ENCODE measurements around the gene TSPO2.
"Not testable (repeated sequence)": the region's sequence is repeated elsewhere in the genome, so short reads cannot be mapped to it uniquely, and the experiment has no call there.

The TSPO2 gene

DNA sequence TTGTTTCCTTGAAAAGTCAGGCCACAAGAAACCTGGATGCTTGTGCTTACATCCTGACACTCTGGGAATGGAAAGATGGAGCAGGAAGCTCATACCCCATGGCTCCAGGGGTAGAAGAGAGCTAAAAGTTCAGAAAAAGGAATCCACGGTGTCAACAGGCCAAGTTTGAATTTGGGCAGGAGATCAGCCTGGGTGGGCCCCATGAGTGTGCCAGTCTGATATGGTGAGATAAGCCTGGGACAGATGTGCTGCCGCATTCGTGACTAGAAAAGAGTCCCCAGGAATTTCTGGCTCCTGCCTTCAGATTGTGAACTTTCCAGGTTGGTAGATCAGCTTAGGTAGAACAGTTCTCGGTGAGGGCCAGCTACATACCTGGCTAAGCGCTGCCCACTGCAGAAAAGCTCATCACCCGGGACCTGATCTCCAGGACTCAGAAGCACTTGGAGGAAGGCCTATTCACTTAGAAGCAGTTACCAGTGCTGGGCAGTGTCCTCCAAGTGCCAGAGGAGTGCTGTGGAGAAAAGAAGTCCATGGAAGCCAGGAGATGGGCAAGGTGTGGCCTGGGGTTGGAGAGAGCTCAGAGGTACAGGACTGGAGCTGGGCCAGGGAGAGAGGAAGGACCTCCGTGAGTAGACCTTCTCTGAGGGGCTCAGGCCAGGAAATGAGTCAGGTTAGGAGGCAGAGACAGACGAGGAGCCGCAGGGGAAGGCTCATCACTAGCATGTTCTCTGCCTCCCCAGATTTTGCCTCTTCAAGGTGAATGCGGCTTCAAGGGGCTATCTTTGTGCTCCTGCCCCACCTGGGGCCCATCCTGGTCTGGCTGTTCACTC lies at the start of gene TSPO2:
TSPO2 (plus strand) TSS at position 242 of the 830 bp plus-strand sequence; CDS start at position 761, 519 bp downstream.
- no peak for DNase-seq

- DNase-seq: no peak
Observed at GRCh38 chr6:40992746-40993145, 49.5 kb upstream of the TSPO2 start.

GRCh38 chr6:40996591-40997233 lies 45.6 kb upstream of the TSPO2 start:
- no peak for DNase-seq

- no peak for DNase-seq
Observed at GRCh38 chr6:40997234-40997957, 44.9 kb upstream of the TSPO2 start.

GRCh38 chr6:40998661-40999060 lies 43.6 kb upstream of the TSPO2 start:
- no peak for DNase-seq

DNA sequence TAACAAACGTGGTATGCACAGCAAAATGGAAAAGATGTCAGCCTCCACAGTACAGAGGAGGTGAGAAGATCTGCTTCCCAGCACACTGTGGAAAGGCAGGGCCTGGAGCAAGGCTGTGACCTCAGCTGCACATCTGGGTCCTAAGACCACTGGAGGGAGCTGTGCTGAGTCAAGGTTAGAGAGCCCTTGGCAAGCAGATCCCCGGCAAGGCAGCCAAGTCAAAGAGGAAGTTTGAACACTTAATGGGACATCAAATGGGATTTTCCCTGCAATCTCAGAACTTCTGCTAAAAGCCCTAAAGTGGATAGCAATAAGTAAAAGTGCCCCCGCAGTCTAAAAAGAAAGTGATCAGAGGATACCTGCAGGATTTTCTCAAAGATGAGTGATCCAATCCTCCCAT lies 42.7 kb upstream of the TSPO2 start:
- no peak for DNase-seq

DNA sequence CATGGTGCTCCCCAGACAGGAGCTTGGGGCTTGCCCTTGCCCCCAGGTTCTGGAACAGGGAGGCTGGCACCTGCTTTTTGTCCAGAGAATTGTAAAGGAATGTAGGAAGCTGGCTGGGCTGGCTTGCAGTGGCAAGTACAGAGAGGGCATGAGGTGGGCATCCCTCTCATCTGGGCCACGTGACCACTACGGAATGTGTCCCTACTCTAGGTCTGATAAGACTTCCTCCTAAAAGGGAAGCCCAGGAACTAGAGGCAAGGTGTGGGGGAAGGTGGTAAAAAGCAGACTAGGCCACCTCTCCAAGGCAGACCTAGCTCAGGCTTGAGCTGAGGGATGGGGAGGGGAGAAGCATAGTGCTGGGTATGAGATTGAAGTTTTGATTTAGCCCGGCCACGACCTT lies 42.0 kb upstream of the TSPO2 start:
- DNase-seq: no peak

- no peak for DNase-seq
Observed at GRCh38 chr6:41002168-41002567, 40.1 kb upstream of the TSPO2 start.

DNA sequence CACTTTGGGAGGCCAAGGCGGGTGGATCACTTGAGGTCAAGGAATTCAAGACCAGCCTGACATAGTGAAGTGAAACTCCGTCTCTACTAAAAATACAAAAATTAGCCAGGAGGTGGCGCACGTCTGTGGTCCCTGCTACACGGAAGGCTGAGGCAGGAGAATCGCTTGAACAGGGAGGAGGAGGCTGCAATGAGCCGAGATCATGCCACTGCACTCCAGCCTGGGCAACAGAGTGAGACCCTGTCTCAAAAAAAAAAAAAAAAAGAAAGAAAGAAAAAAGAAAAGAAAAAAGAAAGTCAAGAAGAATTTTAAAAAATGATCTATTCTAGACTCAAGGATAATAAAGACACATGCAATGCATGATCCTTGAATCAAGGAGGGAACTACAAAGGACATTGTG lies 36.0 kb upstream of the TSPO2 start:
- DNase-seq: not testable (repeated sequence)

DNA sequence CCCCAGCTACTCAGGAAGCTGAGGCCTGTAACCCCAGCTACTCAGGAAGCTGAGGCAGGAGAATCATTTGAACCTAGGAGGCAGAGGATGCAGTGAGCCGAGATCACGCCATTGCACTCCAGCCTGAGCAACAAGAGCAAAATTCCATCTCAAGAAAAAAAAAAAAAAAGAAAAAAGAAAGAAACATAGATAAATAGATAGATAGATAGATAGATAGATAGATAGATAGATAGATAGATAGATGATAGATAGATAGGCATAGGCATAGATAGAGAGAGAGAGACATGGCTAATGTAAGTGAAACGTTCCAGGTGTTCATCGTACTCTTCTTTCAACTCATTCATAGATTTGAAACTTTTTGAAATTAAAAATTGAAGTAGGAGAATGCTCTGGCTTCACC lies 35.3 kb upstream of the TSPO2 start:
- DNase-seq: not testable (repeated sequence)

GRCh38 chr6:41008011-41008410 lies 34.3 kb upstream of the TSPO2 start:
- DNase-seq: no peak

GRCh38 chr6:41009669-41010068 lies 32.6 kb upstream of the TSPO2 start:
- DNase-seq: no peak

- DNase-seq: no peak
Observed at GRCh38 chr6:41011673-41012072, 30.6 kb upstream of the TSPO2 start.

DNA sequence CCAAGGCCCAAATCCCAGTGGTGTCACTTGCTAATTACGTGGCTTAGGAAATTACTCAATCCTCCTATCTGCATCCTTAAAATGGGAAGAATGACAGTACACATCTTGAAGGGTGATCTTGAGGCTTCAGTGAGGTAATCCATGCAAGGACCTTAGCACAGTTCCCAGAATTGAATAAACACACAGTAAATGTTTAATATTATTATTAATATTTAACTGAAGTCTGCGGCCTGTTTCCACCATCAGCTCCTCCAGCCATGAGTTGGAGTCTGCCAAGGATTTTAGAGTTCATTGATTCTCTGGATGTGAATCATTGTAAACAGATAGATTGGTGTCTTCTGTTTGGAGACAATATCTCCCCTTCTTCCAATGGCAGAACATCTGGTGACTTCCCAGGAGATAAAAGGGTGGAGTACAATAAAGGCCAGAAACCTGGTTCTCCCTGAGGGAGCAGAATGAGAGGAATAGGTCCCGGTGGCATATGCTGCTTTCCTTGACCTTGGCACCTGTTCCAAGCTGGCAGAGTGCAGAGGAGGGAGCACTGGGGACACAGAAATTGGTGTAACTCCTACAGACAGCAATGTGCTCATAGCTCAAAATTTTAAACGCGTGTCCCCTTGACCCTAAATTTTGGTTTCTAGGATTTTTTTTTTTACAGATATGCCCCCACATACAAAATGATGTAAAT lies 28.7 kb upstream of the TSPO2 start:
- DNase-seq: no peak

DNA sequence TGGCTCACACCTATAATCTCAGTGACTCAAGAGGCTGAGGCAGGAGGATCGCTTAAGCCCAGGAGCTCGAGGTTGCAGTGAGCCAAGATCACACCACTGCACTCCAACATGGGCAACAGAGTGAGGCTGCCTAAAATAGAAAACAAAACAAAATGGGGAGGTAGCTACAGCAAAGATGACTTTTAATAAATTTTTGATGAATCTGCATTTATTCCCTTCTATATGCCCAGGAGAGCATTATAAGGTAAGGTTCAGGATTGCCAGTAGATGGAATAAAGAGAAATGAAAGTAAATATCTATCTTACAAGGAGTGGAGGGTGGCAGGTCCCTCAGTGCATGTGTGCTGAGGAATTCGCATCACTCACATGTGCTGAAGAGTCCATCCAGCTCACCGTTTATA lies 27.5 kb upstream of the TSPO2 start:
- no peak for DNase-seq

DNA sequence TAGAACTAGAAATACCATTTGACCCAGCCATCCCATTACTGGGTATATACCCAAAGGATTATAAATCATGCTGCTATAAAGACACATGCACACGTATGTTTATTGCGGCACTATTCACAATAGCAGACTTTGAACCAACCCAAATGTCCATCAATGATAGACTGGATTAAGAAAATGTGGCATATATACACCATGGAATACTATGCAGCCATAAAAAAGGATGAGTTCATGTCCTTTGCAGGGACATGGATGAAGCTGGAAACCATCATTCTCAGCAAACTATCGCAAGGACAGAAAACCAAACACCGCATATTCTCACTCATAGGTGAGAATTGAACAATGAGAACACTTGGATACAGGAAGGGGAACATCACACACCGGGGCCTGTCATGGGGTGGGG lies 26.4 kb upstream of the TSPO2 start:
- not testable (repeated sequence) for DNase-seq

- no peak for DNase-seq
Observed at GRCh38 chr6:41017663-41018062, 24.6 kb upstream of the TSPO2 start.

GRCh38 chr6:41021832-41022231 lies 20.4 kb upstream of the TSPO2 start:
- no peak for DNase-seq

- no peak for DNase-seq
Observed at GRCh38 chr6:41022294-41022693, 20.0 kb upstream of the TSPO2 start.

GRCh38 chr6:41023114-41023513 lies 19.2 kb upstream of the TSPO2 start:
- no peak for DNase-seq

DNA sequence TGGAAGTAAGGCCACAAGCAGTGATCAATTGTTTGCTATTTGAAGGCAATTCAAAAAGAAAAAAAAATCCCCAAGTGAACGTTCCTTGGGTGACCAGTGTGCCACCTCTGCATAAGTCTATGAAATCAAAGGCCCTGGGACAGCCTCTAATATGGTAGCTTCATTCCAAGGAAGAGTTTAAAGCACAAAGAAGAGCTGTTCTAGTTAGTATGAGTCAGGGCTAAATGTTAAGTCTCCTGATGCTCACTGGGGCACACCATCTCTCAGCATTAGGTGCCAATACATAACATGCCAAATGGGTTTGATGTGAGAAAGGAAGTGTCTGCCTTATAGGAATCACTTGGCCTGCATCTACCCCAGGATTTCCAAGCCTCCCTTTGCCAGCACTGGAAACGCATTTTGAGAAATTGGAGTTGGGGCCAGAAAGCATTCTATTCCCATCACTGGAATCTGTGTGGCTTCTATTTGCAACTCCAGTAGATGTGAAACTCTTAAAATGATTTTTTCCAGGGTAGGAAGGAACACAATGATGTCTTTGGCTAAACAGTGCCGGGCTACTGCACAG lies 16.2 kb upstream of the TSPO2 start:
- no peak for DNase-seq

DNA sequence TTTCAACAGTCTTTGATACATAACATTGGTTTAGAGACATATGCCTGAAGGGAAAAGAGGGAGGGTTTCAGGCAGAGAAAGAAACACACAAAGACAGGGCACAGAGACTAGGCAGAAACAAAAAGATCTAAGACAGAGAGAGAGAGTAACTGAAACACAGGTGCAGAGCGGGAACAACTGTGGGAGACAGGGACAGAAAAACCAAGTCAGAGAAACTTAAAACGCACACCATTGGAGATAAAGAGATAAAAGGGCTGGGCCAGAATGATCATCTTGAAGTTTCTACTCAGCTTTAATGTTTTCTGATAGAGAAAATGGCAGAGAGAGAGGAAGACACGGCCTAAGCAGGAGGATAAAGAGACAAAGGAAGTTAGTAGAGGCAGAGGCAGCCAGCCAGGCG lies 15.0 kb upstream of the TSPO2 start:
- no peak for DNase-seq
